Measurements from ENCODE around the gene SLC19A1.
A peak's percentile ranks its signal among the peaks of the same experiment; 100 is the strongest.

The SLC19A1 gene

GRCh38 chr21:45542242-45542666 is at the start of gene SLC19A1:
Gene SLC19A1, minus strand, starts transcription at chr21:45542440. Its CDS starts 4,481 bp downstream, at chr21:45537959.
- DNase-seq (ENCODE audit: low spot score): peak; percentile 93

GRCh38 chr21:45591619-45592207 is 49.5 kb upstream of the SLC19A1 start:
- DNase-seq (ENCODE audit: low spot score): no peak

GRCh38 chr21:45590726-45591618 is 48.7 kb upstream of the SLC19A1 start:
- DNase-seq (ENCODE audit: low spot score): no peak

- peak; percentile 87 for DNase-seq (ENCODE audit: low spot score)
Measured at GRCh38 chr21:45590246-45590725, 48.0 kb upstream of the SLC19A1 start.

GRCh38 chr21:45589686-45590245 is 47.5 kb upstream of the SLC19A1 start:
- no peak for DNase-seq (ENCODE audit: low spot score)

GRCh38 chr21:45588871-45589491 is 46.7 kb upstream of the SLC19A1 start:
- DNase-seq (ENCODE audit: low spot score): no peak

- no peak for DNase-seq (ENCODE audit: low spot score)
Measured at GRCh38 chr21:45588086-45588825, 46.0 kb upstream of the SLC19A1 start.

GRCh38 chr21:45586289-45586858 is 44.1 kb upstream of the SLC19A1 start:
- no peak for DNase-seq (ENCODE audit: low spot score)

- DNase-seq (ENCODE audit: low spot score): no peak
Measured at GRCh38 chr21:45584786-45585185, 42.5 kb upstream of the SLC19A1 start.

- no peak for DNase-seq (ENCODE audit: low spot score)
Measured at GRCh38 chr21:45583831-45584509, 41.7 kb upstream of the SLC19A1 start.

- DNase-seq (ENCODE audit: low spot score): no peak
Measured at GRCh38 chr21:45582128-45582527, 39.9 kb upstream of the SLC19A1 start.

GRCh38 chr21:45581322-45581712 is 39.1 kb upstream of the SLC19A1 start:
- no peak for DNase-seq (ENCODE audit: low spot score)

- DNase-seq (ENCODE audit: low spot score): no peak
Measured at GRCh38 chr21:45580576-45581321, 38.5 kb upstream of the SLC19A1 start.

GRCh38 chr21:45580181-45580575 is 37.9 kb upstream of the SLC19A1 start:
- no peak for DNase-seq (ENCODE audit: low spot score)

GRCh38 chr21:45579383-45580180 is 37.3 kb upstream of the SLC19A1 start:
- no peak for DNase-seq (ENCODE audit: low spot score)

GRCh38 chr21:45578811-45579381 is 36.7 kb upstream of the SLC19A1 start:
- no peak for DNase-seq (ENCODE audit: low spot score)

GRCh38 chr21:45578176-45578801 is 36.0 kb upstream of the SLC19A1 start:
- no peak for DNase-seq (ENCODE audit: low spot score)

GRCh38 chr21:45577801-45578175 is 35.5 kb upstream of the SLC19A1 start:
- DNase-seq (ENCODE audit: low spot score): no peak

Measured in germinal center (tissue), 1 donor.